Ishikawa (cell line): ENCODE results near the gene CTAG2.

ENCODE experiments used
- CEBPB ChIP-seq: IDR thresholded peaks from 2 replicates; pipeline ENCODE4 v1.6.1; 2012
- CREB1 ChIP-seq: IDR thresholded peaks from 2 replicates; pipeline ENCODE4 v1.6.1; 2012; ENCODE audit warnings: low read depth
- MAX ChIP-seq: IDR thresholded peaks from 2 replicates; pipeline ENCODE4 v1.6.1; 2012
- RAD21 ChIP-seq: IDR thresholded peaks from 2 replicates; pipeline ENCODE4 v1.6.1; 2012; ENCODE audit warnings: low read depth
- TAF1 ChIP-seq: IDR thresholded peaks from 2 replicates; pipeline ENCODE4 v1.6.1; 2012; ENCODE audit warnings: low read depth, mild to moderate bottlenecking
- YY1 ChIP-seq: IDR thresholded peaks from 2 replicates; pipeline ENCODE4 v1.6.1; 2012; ENCODE audit warnings: low read depth

DNA sequence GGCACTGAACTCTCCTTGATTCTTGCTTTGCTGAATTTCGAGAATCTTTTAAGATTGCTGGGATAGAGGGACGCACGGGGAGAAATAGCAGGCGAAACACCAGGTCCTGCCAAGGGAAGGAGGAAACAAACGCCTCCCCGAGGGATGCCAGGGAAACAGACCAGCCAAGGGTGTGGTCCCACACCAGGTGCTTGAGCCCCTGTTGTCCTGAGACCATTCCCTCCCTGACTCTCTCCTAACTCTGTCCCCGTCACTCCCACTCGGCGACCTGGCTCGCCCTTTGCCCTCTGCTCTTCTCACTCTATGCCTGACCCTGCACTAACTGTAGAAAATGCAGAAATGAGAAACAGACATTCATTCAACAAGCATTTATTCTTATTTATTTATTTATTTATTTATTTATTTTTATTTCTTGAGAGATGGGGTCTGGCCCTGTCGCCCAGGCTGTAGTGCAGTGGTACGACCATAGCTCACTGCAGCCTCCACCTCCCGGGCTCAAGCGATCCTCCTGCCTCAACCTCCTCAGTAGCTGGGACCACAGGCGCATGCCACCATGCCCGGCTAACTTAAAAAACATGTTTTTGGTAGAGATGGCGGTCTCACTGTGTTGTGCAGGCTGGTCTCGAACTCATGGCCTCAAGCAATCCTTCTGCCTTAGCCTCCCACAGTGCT is 50.5 kb downstream of the CTAG2 start:
- TF ChIP-seq TAF1 (no peak), CEBPB (no peak), YY1 (no peak), RAD21 (no peak), MAX (no peak), CREB1 (no peak)
